WERI-Rb-1 (cell line): ENCODE measurements around the gene PSMD2.

Experiments used
- DNase-seq: peaks from one replicate; pipeline ENCODE4 v3.0.0-alpha.2; 2020
- H3K27ac ChIP-seq: fragments of 250-450 bp; sonication (Bioruptor Pico); 2 replicates; pipeline ENCODE4 v1.5.1; 2020; ENCODE audit warnings: mild to moderate bottlenecking, moderate library complexity
- H3K27me3 ChIP-seq: fragments of 250-450 bp; sonication (Bioruptor Pico); 2 replicates; pipeline ENCODE4 v1.5.1; 2021; ENCODE audit warnings: mild to moderate bottlenecking, low read depth, moderate library complexity; ENCODE audit not compliant: insufficient read depth, severe bottlenecking
- H3K36me3 ChIP-seq: fragments of 250-450 bp; sonication (Bioruptor Pico); 2 replicates; pipeline ENCODE4 v1.5.1; 2020; ENCODE audit warnings: mild to moderate bottlenecking, moderate library complexity
- H3K4me3 ChIP-seq: 2 replicates; pipeline ENCODE4 v1.5.1; 2011; ENCODE audit warnings: low read depth, mild to moderate bottlenecking, control low read depth, low read length
- H3K9me3 ChIP-seq: fragments of 250-450 bp; sonication (Bioruptor Pico); 2 replicates; pipeline ENCODE4 v1.5.1; 2021; ENCODE audit warnings: mild to moderate bottlenecking, moderate library complexity; ENCODE audit not compliant: severe bottlenecking
- TF ChIP-seq, protein P1 (sequence below): IDR thresholded peaks from 2 replicates; pipeline ENCODE4 v1.5.1; 2011; ENCODE audit warnings: low read depth, mild to moderate bottlenecking, control low read depth, inconsistent platforms, low read length

The PSMD2 gene

GRCh38 chr3:184349563-184350470, 50.8 kb downstream of the PSMD2 start:
- TF ChIP-seq, protein P1, sequence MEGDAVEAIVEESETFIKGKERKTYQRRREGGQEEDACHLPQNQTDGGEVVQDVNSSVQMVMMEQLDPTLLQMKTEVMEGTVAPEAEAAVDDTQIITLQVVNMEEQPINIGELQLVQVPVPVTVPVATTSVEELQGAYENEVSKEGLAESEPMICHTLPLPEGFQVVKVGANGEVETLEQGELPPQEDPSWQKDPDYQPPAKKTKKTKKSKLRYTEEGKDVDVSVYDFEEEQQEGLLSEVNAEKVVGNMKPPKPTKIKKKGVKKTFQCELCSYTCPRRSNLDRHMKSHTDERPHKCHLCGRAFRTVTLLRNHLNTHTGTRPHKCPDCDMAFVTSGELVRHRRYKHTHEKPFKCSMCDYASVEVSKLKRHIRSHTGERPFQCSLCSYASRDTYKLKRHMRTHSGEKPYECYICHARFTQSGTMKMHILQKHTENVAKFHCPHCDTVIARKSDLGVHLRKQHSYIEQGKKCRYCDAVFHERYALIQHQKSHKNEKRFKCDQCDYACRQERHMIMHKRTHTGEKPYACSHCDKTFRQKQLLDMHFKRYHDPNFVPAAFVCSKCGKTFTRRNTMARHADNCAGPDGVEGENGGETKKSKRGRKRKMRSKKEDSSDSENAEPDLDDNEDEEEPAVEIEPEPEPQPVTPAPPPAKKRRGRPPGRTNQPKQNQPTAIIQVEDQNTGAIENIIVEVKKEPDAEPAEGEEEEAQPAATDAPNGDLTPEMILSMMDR = no peak
- Histone ChIP-seq H3K4me3 (no peak overlapping the region), H3K27ac (no peak overlapping the region), H3K36me3 (peaks cover 38% of the 10 kb centered on the region), H3K27me3 (no peaks in the 10 kb centered on the region), H3K9me3 (no peaks in the 10 kb centered on the region)
- no peak for DNase-seq

DNA sequence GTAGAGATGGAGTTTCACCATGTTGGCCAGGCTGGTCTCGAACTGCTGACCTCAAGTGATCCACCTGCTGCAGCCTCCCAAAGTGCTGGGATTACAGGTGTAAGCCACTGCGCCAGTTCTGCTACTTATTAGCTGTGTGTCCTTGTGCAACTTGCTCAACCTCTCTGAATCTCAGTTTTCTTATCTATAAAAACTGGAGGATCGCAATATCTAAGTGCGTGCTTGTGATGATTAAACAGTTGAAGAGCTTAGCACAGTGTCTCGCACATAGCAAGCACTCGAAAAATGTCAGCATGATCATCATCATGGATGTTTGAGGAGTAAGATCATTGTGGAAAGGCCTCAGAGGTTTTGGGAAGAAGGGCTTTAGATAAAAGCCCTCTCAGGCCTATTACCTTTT, 51.6 kb downstream of the PSMD2 start:
- no peak for DNase-seq
- TF ChIP-seq, protein P1 = no peak

GRCh38 chr3:184351511-184352148, 52.6 kb downstream of the PSMD2 start:
- no peak for DNase-seq
- H3K27me3 ChIP-seq = no peaks in the 10 kb centered on the region
- TF ChIP-seq, protein P1 = no peak
- peaks cover 45% of the 10 kb centered on the region for H3K36me3 ChIP-seq
- H3K9me3 ChIP-seq = no peaks in the 10 kb centered on the region
- H3K27ac ChIP-seq = no peak overlapping the region
- H3K4me3 ChIP-seq = no peak overlapping the region

More for the DNA sequence above, 51.6 kb downstream of the PSMD2 start:
- H3K4me3 ChIP-seq = no peak overlapping the region
- peaks cover 45% of the 10 kb centered on the region for H3K36me3 ChIP-seq
- H3K27ac ChIP-seq = no peak overlapping the region
- no peaks in the 10 kb centered on the region for H3K27me3 ChIP-seq
- no peaks in the 10 kb centered on the region for H3K9me3 ChIP-seq

GRCh38 chr3:184352149-184352785, 53.2 kb downstream of the PSMD2 start:
- H3K9me3 ChIP-seq = no peaks in the 10 kb centered on the region
- H3K27ac ChIP-seq = no peak overlapping the region
- TF ChIP-seq, protein P1 = no peak
- H3K4me3 ChIP-seq = no peak overlapping the region
- no peak for DNase-seq
- H3K36me3 ChIP-seq = peaks cover 47% of the 10 kb centered on the region
- no peaks in the 10 kb centered on the region for H3K27me3 ChIP-seq

DNA sequence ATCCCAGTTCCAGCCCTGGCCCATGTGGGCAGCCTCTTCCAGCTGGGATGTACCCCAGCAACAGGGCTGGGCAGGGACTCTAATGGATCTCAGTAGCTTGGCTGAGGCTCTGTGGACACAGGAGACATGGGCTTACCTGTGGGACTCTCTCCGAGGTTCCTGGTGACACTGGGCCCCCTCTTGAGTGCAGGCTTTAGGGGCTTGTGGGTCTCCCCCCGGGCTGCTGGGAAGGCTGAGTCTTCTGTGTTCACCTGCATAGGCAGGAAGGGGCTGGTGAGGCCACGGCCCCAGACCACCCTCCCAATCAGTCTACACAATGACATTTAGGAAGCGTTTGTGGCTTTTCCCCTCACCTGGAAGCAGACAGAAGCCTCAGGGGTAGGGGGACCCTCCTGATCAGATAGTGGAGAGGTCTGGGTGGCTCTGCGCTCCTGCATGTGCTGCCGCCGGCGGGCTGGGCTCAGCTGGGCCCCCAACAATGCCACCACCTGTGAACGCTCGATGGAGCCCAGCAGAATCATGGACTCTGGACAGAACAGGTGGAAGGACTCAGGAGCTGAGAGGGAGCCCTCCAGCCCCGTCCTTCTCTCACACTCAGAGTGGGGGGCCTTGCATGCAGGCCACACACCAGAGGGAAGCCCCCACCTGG, 54.0 kb downstream of the PSMD2 start:
- H3K9me3 ChIP-seq = no peaks in the 10 kb centered on the region
- H3K4me3 ChIP-seq = no peak overlapping the region
- no peak overlapping the region for H3K27ac ChIP-seq
- H3K36me3 ChIP-seq = peaks cover 55% of the 10 kb centered on the region
- no peak for DNase-seq
- TF ChIP-seq, protein P1 = no peak
- no peaks in the 10 kb centered on the region for H3K27me3 ChIP-seq
